ENCODE data around the gene SFXN5.

DNA sequence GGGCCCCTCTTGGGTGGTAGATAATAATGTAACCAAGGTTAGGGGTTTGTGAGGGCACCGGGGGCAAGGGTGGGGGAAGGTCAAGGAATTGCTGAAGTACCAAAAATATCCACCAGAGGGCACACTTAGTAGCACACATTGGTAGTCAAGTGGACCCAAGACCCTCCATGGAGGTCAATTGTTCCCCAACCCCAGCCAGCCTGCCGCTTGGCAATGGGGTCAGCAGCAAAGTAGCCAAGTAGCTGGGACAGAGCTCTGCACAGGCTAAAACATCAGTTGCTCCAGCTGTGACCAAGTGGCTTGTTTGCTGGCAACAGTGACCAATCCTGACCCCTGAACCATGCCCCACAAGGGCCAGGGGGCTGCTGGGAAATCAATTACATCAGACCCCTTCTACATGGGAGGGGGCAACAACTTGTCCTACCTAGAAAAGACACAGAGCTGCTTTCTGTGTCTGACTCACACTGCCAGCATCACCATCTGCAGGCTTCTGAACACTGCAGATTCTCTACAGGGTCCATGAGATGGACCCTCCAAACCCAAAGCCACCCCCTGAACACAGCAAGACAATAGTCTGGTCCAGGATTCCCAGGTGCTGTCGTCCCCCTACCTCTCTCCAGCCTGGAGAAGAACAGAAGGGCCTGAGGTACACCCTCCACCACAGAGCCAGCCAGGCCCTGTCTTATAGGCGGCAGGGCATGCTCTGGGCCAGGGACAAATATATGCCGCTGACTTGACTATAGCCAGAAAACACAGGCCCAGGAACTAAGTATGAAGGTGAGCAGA is 78.2 kb downstream of the SFXN5 start:
- TF ChIP-seq, protein P1, sequence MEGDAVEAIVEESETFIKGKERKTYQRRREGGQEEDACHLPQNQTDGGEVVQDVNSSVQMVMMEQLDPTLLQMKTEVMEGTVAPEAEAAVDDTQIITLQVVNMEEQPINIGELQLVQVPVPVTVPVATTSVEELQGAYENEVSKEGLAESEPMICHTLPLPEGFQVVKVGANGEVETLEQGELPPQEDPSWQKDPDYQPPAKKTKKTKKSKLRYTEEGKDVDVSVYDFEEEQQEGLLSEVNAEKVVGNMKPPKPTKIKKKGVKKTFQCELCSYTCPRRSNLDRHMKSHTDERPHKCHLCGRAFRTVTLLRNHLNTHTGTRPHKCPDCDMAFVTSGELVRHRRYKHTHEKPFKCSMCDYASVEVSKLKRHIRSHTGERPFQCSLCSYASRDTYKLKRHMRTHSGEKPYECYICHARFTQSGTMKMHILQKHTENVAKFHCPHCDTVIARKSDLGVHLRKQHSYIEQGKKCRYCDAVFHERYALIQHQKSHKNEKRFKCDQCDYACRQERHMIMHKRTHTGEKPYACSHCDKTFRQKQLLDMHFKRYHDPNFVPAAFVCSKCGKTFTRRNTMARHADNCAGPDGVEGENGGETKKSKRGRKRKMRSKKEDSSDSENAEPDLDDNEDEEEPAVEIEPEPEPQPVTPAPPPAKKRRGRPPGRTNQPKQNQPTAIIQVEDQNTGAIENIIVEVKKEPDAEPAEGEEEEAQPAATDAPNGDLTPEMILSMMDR (IDR thresholded peaks at IDR 0.05): peak; percentile 89
- TF ChIP-seq ZNF423 (CRISPR knock-in tag; IDR thresholded peaks at IDR 0.05): no peak
- TF ChIP-seq ZNF232 (CRISPR knock-in tag; IDR thresholded peaks at IDR 0.05): no peak
- TF ChIP-seq, protein P2, sequence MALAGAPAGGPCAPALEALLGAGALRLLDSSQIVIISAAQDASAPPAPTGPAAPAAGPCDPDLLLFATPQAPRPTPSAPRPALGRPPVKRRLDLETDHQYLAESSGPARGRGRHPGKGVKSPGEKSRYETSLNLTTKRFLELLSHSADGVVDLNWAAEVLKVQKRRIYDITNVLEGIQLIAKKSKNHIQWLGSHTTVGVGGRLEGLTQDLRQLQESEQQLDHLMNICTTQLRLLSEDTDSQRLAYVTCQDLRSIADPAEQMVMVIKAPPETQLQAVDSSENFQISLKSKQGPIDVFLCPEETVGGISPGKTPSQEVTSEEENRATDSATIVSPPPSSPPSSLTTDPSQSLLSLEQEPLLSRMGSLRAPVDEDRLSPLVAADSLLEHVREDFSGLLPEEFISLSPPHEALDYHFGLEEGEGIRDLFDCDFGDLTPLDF (CRISPR knock-in tag; IDR thresholded peaks at IDR 0.05): no peak
- no peak for TF ChIP-seq PREB (CRISPR knock-in tag; IDR thresholded peaks at IDR 0.05; ENCODE audit: borderline replicate concordance)
- TF ChIP-seq CREB1 (CRISPR knock-in tag; IDR thresholded peaks at IDR 0.05): no peak
- TF ChIP-seq NR3C1 (CRISPR knock-in tag; conservative IDR thresholded peaks at IDR 0.05; ENCODE audit: low read depth): no peak
